IMR-90 (cell line): ENCODE results near the gene R3HDML.

Source experiments
- CTCF ChIP-seq: conservative IDR thresholded peaks from 2 replicates; pipeline ENCODE4 v1.5.1; 2012; ENCODE audit warnings: mild to moderate bottlenecking, low read depth, low read length, improper control_type of control experiment
- MAFK ChIP-seq: IDR thresholded peaks from 2 replicates; pipeline ENCODE4 v1.6.1; 2012; ENCODE audit warnings: low read depth, low read length, improper control_type of control experiment
- POLR2A ChIP-seq: IDR thresholded peaks from 2 replicates; pipeline ENCODE4 v1.6.1; 2012; ENCODE audit warnings: mild to moderate bottlenecking, low read depth, low read length

- TF ChIP-seq POLR2A (no peak), CTCF (no peak), MAFK (no peak)
Observed at GRCh38 chr20:44314870-44315269, 22.0 kb upstream of the R3HDML start.
